Endometrial microvascular endothelial cells (primary cell): ENCODE results near the gene ADAM15. TPM values are rescaled to one million over a fixed set of nuclear protein-coding genes. Genes with fewer than 3 reads are reported as not detected.

ENCODE experiments used
- in situ Hi-C: cut with HindIII; loops from 2 replicates; pipeline ENCODE4 v1.10.0; 2017; ENCODE audit warnings: low sequenced_read_pairs, low pct_unique_long_range_greater_than_20kb; ENCODE audit errors: inconsistent ontology term
- total RNA-seq: library from RNA; depleted of rRNA; stranded (reverse); fragments of >200 nt; gene quantifications from one replicate; pipeline ENCODE4 v1.2.3, GENCODE V29; 2015; ENCODE audit errors: inconsistent ontology term

The ADAM15 gene
- total RNA-seq, 1 donor from 2014 or later: 337 TPM

DNA sequence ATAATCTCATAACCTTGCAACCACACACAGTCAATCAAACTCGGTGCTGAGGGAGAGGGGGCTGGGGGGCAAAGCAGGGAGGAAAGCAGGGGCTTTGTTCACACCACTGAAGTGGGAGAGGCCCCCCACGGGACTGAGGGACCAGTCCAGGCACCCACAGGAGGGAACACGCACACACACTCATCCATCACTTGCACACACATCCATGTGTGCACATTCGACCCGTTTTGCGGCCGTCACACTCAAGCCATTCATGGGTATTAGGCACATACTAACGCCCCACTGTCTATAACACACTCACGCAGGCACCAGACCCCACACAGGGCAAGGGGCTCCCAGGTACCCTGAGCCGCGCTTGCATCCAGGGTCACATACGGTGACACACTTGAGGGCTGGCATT is 41.5 kb downstream of the ADAM15 start:
- in situ Hi-C loops: no loop called here

DNA sequence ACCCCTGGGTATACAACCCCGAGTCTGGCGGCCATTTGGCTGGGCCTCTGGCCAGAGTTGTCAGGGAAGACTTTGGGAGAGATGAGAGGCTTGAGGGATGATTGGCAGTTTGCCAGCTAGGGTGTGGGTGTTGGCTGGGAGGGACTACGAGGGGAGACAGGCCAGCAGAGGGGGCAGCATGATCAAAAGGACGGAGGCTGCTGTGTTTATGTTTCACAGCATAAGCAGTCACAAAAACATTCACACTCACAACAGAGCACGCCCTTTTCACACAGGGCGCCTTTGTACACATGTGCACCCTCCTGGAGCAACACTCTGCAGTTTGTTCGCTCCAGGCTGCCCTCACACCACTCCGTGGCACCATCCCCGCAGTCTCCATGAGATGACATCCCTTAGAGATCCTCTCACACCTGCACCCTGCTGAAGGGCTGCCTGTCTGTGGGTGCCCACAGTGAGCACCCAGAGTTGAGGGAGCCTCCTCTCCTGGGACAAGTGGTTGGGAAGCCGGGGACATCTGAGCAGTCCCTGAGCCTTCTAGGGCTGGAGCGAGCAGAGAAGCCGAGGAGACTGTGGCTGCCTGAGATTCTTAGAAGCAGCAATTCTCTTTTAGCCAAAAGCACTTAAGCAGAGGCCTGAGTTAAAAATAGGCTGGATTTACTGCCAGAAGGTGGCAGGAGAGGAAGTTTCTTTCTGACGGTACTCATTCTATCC is 43.0 kb downstream of the ADAM15 start:
- in situ Hi-C loops: no loop called here

DNA sequence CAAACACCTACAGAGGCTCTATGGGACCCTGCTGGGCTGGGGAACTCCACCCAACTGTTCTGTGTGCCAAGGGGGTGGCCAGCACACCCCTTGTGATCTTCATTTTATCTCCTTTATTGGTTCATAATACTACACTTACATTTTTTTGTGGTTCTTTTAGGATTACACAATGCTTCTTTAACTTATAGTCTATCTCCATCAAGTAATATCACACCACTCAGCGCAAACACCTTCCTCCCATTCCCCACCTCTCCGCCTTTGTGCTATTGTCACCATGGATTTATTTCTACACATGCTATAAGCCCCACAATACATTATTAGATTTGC is 43.5 kb downstream of the ADAM15 start:
- in situ Hi-C loops: no loop called here

DNA sequence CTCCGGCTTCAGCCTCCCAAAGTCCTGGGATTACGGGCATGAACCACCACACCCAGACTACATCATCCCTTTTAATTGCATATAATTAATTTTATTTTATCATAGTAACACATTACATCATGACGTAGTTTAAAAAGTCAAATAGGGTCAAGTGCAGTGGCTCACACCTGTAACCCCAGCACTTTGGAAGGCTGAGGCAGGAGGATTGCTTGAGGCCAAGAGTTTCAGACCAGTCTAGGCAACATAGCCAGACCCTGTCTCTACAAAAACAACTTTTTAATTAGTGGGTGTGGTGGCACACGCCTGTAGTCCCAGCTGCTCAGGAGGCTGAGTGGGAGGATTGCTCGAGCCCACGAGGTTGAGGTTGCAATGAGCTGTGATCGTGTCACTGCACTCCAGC is 48.2 kb downstream of the ADAM15 start:
- in situ Hi-C loops: no loop called here

DNA sequence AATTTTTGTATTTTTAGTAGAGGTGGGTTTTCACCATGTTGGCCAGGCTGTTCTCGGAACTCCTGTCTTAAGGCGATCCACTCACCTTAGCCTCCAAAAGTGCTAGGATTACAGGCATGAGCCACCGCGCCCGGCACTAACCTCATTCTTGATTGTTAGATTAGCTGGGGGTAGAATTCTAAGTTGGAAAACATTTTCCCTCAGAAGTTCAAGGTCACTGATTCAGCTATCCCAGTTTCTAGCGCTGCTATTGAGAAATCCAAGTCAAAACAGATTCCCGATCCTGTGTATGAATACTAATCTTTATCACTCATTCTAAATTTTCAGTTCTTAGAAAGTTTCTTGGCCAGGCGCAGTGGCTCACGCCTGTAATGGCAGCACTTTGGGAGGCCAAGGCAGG is 52.2 kb downstream of the ADAM15 start:
- in situ Hi-C loops: no loop called here

DNA sequence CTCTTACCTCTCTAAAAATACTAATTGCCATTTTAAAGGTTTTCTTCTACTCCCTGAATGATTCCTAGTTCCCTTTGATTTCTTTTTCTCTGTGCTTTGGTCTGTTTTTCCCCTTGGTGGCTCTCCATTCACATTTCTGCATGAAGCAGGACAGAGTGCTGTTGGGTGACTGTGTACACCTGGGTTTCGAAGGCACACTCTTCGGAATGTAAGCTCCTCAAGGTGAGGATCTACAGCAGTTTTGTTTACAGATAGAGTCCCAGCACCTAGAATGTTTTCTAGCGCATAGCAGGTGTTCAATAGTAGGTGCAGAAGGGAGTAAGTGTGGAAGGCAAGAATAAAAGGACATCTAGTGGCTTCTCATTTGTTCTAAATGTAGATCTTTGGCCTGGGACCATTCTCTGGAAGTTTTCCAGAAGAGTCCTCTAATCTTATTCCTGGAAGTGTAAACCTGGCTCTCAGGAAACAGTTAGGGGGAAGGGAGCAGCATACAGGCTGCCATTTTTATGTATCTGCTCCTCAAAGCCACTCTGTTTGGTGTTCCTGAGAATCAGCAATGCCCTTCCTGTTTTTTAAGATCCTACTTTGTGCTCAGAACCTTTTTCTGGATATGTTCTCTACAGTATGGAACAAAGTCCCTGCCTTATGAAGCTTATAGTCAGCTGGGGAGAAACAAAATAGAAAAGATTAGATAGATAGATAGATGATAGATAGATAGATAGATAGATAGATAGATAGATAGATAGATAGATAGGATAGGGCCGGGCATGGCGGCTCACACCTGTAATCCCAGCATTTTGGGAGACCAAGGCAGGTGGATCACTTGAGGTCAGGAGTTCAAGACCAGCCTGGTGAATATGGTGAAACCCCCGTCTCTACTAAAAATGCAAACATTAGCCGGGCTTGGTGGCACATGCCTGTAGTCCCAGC is 53.8 kb downstream of the ADAM15 start:
- in situ Hi-C loops: no loop called here

DNA sequence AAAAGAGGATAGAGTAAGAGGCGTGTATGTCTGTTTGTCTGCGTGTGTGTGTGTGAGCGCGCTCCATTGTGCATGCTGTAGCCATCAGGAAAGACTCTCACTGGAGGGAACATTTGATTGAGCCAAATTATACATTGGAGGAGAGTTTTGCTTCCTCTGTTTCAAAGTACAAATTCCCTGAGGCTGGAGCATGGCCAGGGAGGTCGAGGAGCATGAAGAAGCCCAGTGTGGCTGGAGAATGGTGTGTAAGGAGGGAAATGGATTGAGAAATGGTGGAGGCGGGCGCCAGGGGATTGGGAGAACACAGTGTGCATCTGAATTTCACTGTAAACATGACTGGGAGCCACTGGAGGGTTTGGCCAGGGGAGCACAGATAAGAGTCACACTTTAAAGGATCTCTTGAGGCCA is 54.5 kb downstream of the ADAM15 start:
- in situ Hi-C loops: no loop called here

DNA sequence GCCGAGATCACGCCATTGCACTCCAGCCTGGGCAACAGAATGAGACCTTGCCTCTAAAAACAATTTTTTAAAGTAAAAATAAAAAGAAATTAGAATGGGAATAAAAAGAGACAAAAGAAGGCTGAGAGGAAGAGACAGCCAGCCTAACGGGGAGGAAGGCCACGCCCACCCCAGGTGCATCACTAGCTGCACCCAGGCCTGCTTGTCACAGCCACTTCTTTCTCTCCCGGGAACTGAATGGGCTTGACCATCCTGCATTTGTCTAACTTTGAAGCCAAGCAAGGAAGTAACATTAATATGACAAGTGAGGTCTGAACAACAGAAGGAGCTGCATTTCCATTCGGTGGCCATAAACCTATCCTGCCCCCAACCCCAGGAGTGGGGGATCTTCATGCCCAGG is 55.7 kb downstream of the ADAM15 start:
- in situ Hi-C loops: no loop called here

DNA sequence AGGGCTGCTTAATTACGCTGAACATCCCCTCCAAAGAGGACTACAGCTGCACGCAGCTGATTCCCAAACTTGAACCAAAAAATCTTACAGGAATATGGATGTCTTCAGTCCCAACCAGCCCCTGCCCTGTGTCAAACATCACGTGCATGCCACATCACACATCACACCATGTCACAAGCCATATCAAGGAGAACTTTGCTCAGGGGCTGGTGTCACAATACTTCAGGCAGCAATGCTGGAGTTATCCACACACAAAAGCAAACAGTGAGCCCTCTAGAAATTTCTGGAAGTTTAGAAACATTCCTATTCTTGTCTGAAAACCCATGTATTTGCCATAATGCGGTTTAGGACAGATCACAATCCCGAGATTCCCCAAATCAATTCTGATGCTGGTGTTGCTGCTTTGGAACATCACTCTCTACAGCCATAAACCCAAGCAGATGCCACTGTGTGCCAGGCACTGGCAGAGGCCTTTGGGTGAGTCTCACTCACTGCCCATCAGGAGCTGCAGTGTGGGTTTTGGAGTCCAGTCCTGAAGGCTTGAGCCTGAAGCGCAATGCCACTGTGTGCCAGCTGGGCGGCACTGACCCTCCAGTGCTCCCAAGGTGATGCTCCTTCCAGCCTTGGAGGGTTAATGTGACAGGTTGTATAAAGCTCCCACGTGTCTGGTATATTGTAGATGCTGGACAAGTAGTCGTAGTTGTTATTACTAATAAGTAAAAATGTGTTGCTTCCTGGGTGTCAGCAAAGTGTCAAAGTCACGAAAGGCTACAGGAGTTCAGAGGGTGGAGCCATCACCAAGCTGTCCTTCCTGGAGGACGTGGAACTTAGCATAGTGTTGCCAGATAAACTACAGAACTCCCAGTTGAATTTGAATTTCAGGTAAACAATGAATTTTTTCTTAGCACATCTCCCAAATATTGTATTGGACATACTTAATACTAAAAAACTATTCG is 56.5 kb downstream of the ADAM15 start:
- in situ Hi-C loops: no loop called here

DNA sequence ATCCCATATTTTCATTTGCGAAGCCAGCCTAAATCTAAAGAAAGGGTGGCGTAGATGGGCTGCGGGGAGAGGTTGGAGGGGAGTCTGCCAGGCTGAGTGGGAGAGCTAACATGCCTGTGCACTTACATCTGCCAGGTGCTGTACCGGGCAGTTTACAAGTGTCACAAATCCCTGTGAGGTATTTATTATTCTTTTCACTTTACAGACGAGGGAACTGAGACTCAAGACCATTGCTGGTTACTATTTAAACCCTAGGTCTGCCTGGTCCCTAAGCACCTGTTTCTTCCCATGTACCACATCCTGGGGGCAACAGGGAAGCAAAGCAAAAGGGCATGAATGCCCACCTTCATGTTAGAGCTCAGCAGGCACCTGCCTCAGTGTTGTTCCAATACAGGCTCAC is 57.2 kb downstream of the ADAM15 start:
- in situ Hi-C loops: no loop called here

DNA sequence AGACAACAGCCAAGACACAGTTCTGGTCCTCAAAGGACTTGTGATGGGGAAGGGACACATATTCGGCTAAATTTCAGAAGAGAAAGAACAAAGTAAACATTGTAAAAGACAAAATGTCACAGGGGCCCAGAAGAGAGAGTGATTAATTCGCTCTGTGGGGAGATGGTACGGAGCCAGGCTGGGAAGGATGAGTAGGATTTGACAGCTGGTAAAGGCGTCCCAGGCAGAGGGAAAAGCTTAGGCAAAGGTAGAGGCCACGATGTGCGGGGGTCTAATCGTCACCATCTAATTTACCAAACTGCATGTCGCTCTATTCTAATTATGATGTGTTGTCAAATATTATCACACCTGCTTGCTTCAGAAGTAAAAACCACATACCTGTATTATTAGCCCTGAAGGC is 59.3 kb downstream of the ADAM15 start:
- in situ Hi-C loops: no loop called here

DNA sequence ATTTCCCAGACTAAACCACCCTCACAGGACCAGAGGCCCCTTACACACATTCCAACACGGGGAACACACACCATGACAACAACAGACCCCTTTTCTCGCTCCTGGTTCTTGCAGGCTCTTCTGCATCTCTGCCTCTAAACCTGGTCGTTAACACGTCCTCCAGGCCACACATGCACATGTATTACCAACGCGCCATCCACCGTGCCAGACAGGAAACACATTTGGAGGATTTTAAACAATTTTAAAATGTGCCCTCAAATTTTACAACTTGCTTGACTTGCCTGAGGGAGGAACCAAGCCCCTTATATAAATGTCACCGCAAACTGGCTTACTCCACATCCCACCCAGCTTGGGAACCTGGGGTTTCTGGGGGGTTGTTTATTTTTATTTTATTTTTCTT is 59.7 kb downstream of the ADAM15 start:
- in situ Hi-C loops: no loop called here

Other genes starting within 250 kb of the ADAM15 start
- 0.28 TPM for gene KCNN3, start 181.0 kb upstream of the ADAM15 start, total RNA-seq
- gene PMVK, start 114.6 kb upstream of the ADAM15 start, total RNA-seq: 16.1 TPM
- 34.9 TPM for gene PBXIP1, start 95.2 kb upstream of the ADAM15 start, total RNA-seq
- 14.5 TPM for gene PYGO2, start 89.5 kb upstream of the ADAM15 start, total RNA-seq
- gene SHC1, start 80.6 kb upstream of the ADAM15 start, total RNA-seq: 406 TPM
- gene CKS1B, start 76.6 kb upstream of the ADAM15 start, total RNA-seq: 125 TPM
- 47.9 TPM for gene FLAD1, start 68.0 kb upstream of the ADAM15 start, total RNA-seq
- gene LENEP, start 57.7 kb upstream of the ADAM15 start, total RNA-seq: not detected
- gene ZBTB7B, start 48.5 kb upstream of the ADAM15 start, total RNA-seq: 15.3 TPM
- gene DCST2, start 17.5 kb upstream of the ADAM15 start, total RNA-seq: 0.28 TPM
- gene DCST1, start 17.5 kb upstream of the ADAM15 start, total RNA-seq: not detected
- gene EFNA4, start 12.4 kb downstream of the ADAM15 start, total RNA-seq: 15.8 TPM
- 2.0 TPM for gene EFNA3, start 27.5 kb downstream of the ADAM15 start, total RNA-seq
- 8.7 TPM for gene EFNA1, start 76.6 kb downstream of the ADAM15 start, total RNA-seq
- gene SLC50A1, start 84.5 kb downstream of the ADAM15 start, total RNA-seq: 47.1 TPM
- 173 TPM for gene DPM3, start 89.2 kb downstream of the ADAM15 start, total RNA-seq
- gene KRTCAP2, start 122.0 kb downstream of the ADAM15 start, total RNA-seq: 191 TPM
- 2.4 TPM for gene TRIM46, start 122.5 kb downstream of the ADAM15 start, total RNA-seq
- 3.1 TPM for gene THBS3, start 156.6 kb downstream of the ADAM15 start, total RNA-seq
- gene MTX1, start 157.4 kb downstream of the ADAM15 start, total RNA-seq: 76.7 TPM
- 20.0 TPM for gene ENTREP3, start 204.2 kb downstream of the ADAM15 start, total RNA-seq
- 77.1 TPM for gene SCAMP3, start 211.0 kb downstream of the ADAM15 start, total RNA-seq
- 33.1 TPM for gene CLK2, start 222.2 kb downstream of the ADAM15 start, total RNA-seq
- 0.19 TPM for gene HCN3, start 226.1 kb downstream of the ADAM15 start, total RNA-seq